HG03135 (cell line): ENCODE data around the gene KAZALD1.
"Not testable (repeated sequence)": the region's sequence is repeated elsewhere in the genome, so short reads cannot be mapped to it uniquely, and the experiment has no call there.

ENCODE experiments used
- ATAC-seq: cut with Tn5 transposase; IDR thresholded peaks from one replicate; pipeline ENCODE4 v1.9.1; 2021; ENCODE audit warnings: mild to moderate bottlenecking, moderate library complexity; ENCODE audit not compliant: unreplicated experiment

Gene KAZALD1

GRCh38 chr10:101029520-101030295 lies 32.1 kb upstream of the KAZALD1 start:
- no peak for ATAC-seq

GRCh38 chr10:101030496-101031127 lies 31.2 kb upstream of the KAZALD1 start:
- no peak for ATAC-seq

- peak; percentile 88 for ATAC-seq
Observed at GRCh38 chr10:101031128-101031795, 30.5 kb upstream of the KAZALD1 start, which contains the start of the genes PDZD7 and SFXN3. PDZD7 (minus strand) TSS chr10:101031129; CDS start chr10:101030219, 910 bp downstream. SFXN3 (plus strand) TSS chr10:101031234; CDS start chr10:101034695, 3,461 bp downstream.

GRCh38 chr10:101031796-101032636 lies 29.8 kb upstream of the KAZALD1 start:
- no peak for ATAC-seq

- ATAC-seq, result no peak
Observed at GRCh38 chr10:101032637-101033224, 29.1 kb upstream of the KAZALD1 start.

GRCh38 chr10:101033276-101033675 lies 28.5 kb upstream of the KAZALD1 start:
- no peak for ATAC-seq

GRCh38 chr10:101034404-101034803 lies 27.4 kb upstream of the KAZALD1 start:
- ATAC-seq, result not testable (repeated sequence)

GRCh38 chr10:101035314-101035713 lies 26.5 kb upstream of the KAZALD1 start:
- ATAC-seq, result no peak

GRCh38 chr10:101035916-101036702 lies 25.7 kb upstream of the KAZALD1 start:
- ATAC-seq, result no peak

- ATAC-seq, result no peak
Observed at GRCh38 chr10:101036726-101037125, 25.1 kb upstream of the KAZALD1 start.

GRCh38 chr10:101038484-101038883 lies 23.3 kb upstream of the KAZALD1 start:
- ATAC-seq, result no peak

GRCh38 chr10:101040061-101040460 lies 21.7 kb upstream of the KAZALD1 start:
- no peak for ATAC-seq

- no peak for ATAC-seq
Observed at GRCh38 chr10:101040851-101041250, 20.9 kb upstream of the KAZALD1 start.

- ATAC-seq, result peak; percentile 50
Observed at GRCh38 chr10:101041252-101041761, 20.5 kb upstream of the KAZALD1 start.

- ATAC-seq, result no peak
Observed at GRCh38 chr10:101042118-101042517, 19.7 kb upstream of the KAZALD1 start.

- ATAC-seq, result peak; percentile 88
Observed at GRCh38 chr10:101042667-101043362, 19.0 kb upstream of the KAZALD1 start.

GRCh38 chr10:101043363-101043707 lies 18.5 kb upstream of the KAZALD1 start:
- peak; percentile 13 for ATAC-seq

GRCh38 chr10:101044117-101044516 lies 17.7 kb upstream of the KAZALD1 start:
- ATAC-seq, result no peak
